GM12864 (cell line): ENCODE data around the gene PRSS22.

Experiments
- DNase-seq: peaks from one replicate; pipeline ENCODE4 v3.0.0-alpha.2; 2011; ENCODE audit warnings: low read depth
- H3K4me3 ChIP-seq: 2 replicates; pipeline ENCODE4 v1.5.1; 2011; ENCODE audit warnings: mild to moderate bottlenecking, low read depth, low read length, control low read depth
- TF ChIP-seq, protein P1 (sequence below): IDR thresholded peaks from 2 replicates; pipeline ENCODE4 v1.5.1; 2011; ENCODE audit warnings: low read depth, mild to moderate bottlenecking, moderate library complexity, low read length, control low read depth, inconsistent platforms; ENCODE audit errors: missing control alignments

Gene PRSS22

DNA sequence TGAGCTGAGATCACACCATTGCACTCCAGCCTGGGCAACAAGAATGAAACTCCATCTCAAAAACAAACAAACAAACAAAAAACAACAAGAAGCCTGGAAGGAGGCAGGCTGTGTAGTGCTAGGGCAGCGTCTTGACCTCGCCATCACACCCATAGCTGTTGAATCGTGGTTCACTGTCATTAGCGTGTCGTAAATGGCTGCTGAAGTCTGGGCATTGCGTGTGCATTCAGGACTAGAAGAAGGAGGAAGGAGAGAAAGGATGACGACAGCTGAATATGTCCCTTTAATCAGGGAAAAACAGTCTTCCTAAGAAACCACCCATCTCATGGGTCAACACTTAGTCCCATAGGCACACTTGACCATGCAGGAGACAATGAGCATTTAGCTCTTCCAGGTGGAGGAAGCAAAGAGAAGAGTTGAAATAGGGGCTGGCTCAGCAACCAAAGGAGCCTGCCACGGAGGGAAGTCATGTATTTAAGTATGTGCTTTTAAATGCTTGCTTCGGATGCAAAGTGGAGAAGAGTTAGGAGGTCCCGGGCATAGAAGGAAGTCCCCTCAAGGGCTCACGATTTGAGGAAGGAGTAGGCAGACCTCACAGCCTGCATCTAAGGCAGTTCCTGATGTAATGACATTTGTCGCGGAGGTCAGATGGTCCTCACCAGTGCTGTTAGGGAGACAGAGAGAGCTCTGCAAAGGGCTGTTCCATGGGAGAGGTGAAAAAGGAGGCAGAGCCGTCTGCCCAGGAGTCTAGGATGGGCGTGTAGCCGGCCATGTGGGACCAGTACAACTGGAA, 8.8 kb downstream of the PRSS22 start:
- no peak for DNase-seq
- no peak overlapping the region for H3K4me3 ChIP-seq
- TF ChIP-seq, protein P1, sequence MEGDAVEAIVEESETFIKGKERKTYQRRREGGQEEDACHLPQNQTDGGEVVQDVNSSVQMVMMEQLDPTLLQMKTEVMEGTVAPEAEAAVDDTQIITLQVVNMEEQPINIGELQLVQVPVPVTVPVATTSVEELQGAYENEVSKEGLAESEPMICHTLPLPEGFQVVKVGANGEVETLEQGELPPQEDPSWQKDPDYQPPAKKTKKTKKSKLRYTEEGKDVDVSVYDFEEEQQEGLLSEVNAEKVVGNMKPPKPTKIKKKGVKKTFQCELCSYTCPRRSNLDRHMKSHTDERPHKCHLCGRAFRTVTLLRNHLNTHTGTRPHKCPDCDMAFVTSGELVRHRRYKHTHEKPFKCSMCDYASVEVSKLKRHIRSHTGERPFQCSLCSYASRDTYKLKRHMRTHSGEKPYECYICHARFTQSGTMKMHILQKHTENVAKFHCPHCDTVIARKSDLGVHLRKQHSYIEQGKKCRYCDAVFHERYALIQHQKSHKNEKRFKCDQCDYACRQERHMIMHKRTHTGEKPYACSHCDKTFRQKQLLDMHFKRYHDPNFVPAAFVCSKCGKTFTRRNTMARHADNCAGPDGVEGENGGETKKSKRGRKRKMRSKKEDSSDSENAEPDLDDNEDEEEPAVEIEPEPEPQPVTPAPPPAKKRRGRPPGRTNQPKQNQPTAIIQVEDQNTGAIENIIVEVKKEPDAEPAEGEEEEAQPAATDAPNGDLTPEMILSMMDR = no peak

DNA sequence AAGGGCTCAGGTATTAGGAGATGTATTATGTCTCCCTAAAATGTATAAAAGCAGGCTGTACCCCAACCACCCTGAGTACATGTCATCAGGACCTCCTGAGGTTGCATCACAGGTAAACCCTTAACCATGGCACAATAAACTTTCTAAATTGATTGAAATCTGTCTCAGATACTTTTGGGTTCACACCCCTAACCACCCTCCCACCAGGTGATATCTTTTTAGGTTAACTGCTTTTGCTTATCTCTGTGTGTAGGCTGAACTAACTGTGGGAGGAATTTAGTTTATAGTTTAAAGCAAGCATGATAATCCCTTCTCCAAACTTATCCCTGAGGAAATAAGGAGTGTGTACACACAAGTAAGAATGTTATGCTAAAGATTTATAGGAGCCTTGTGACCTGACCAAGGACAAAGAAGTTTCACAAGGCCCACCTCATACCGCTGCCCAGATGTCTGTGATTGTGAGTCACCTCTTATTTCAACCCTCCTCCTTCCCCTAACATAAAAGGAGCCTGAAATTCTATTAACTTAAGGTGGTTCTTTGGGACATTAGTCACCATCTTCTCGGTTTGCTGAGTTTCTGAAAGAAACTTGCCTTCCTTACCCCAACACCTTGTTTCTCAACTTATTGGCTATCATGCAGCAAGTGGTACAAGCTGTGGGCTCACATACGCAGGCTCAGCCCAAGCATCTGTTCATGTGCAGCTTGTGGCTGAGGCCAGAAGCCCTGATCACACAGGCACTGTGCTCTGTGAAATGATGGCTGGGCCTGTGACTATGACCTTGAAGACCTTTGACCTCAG, 11.3 kb downstream of the PRSS22 start:
- no peak overlapping the region for H3K4me3 ChIP-seq
- TF ChIP-seq, protein P1 = no peak
- DNase-seq = no peak

DNA sequence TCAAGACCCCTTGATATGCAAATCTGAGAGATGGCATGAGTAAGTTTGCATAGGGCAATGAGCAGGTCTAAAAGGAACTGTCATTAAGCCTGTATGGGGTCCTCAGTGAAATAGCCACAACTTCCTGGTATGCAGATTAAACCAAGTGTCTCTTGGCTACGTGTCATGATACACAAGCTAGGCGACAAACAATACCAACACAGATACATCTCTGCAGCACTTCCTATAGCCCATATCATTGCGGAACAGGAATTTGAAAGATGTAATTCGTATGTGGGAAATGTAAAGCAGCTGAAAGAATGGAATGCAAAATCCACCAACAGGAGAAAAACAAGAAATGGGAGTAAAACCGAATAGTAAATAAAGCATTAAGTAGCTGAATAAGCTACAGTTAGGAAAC, 12.9 kb downstream of the PRSS22 start:
- TF ChIP-seq, protein P1 = no peak
- no peak for DNase-seq
- H3K4me3 ChIP-seq = no peak overlapping the region

DNA sequence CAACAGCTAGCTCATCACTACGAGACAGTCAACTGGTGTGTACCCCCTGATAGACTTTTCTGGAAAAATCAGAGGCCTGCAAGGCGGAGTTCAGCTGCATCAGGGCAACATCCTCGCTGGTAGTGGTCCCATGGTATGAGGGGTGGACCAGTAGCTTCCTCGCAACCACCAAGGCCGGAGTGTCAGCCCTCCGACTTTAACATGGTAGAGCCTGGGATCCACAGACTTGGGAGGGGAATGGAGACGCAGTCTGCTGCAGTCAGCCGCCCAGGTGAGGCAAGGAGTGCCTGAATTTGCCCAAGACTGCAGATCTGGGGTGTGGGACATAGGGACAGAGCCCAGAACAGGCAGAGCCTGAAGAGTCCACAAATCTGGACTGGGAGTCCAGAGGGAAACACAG, 14.4 kb downstream of the PRSS22 start:
- DNase-seq = no peak
- TF ChIP-seq, protein P1 = no peak
- H3K4me3 ChIP-seq = no peak overlapping the region

DNA sequence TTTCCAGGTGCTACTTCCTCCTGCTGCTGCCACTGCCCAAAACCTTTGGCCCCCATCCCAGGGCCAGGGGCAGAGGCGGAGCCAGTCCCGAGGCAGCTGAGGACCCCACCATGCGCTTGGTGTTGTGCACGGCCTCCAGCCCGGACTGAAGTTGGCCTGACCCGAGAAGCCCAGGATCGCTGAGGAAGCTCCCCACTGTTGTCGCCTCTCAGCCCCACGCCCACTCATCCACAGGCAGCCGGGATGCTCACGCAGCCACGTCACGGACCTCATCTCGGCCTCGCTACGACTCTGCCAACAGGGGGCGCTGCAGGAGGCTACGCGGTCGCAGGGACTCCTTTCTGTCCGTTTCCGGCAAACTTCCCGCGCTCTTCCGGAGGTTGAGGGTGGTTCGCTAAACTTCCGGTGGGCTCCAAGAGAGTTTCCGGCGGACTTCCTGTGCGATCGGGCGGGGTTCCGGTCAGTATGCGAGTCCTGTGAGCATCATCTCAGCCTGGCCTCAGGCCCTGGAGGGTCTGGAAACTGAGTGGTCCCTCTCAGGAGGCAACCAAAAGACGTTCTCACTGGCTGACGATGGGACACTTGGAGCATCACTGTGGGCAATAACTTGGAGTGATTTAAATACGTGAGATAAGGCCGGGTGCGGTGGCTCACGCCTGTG, 15.5 kb downstream of the PRSS22 start:
- peak overlapping the region; percentile 46 for H3K4me3 ChIP-seq
- peak; percentile 42 for DNase-seq
- TF ChIP-seq, protein P1 = peak; percentile 78

DNA sequence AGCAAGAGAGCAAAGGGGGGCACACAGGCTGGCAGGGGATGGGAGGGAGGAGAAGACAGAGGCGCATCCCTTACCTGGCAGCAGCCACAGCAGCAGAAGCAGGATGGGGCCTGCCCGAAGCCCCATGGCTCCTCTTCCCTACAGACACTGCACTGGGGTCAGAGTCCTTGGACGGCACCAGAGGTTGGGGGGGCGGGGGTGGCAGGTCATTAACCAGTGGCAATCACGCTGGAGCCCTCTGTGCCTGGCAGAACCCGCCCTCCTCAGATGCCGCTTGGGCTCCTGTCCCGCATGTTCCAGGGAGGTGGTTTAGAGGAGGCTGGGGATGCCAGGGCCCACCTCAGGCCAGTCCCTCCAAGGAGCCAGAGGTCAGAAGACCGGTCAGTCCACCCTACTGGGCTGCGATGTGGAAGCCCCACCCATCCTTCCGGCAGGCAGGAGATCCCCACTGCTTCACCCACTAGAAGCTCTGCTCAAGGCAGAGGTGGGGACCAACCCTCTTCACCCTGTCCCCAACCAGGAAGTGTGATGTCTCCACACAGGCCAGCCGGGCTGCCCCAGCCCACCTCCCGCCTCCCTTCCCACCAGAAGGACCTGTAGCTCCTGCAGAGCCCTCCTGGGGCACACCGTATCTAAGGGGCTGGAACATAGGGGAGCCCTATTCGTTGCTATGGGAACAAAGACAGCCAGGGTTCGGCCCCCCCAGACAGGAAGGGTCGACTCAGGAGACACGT, 16.2 kb downstream of the PRSS22 start:
- peak overlapping the region; percentile 46 for H3K4me3 ChIP-seq
- TF ChIP-seq, protein P1 = no peak
- no peak for DNase-seq
